ENCODE measurements around the gene AIFM2. TPM values are rescaled to one million over a fixed set of nuclear protein-coding genes. Genes with fewer than 3 reads are reported as not detected.

The AIFM2 gene
- total RNA-seq, 4 donors from 2014 or later = 6.3 to 8.2 (median 7.0) TPM

- DNase-seq (ENCODE audit: low spot score in 2 of 2) = peak in 1 of 2 donors; percentile 45
- TF ChIP-seq CTCF (IDR thresholded peaks at IDR 0.05) (no peak), POLR2A (IDR thresholded peaks at IDR 0.05) (no peak)
- 0 to 1% methylated on average over 28 of the region's 40 CpGs for WGBS, 2 donors
- peak overlapping the region; percentile 67 for H3K4me3 ChIP-seq (ENCODE audit: low read depth, poor library complexity, severe bottlenecking)
- intact Hi-C loops (cut with DNase I; ENCODE audit: low total_unique reads) = no loop called here
Measured at GRCh38 chr10:70169649-70170364, 37.2 kb upstream of the AIFM2 start.

DNA sequence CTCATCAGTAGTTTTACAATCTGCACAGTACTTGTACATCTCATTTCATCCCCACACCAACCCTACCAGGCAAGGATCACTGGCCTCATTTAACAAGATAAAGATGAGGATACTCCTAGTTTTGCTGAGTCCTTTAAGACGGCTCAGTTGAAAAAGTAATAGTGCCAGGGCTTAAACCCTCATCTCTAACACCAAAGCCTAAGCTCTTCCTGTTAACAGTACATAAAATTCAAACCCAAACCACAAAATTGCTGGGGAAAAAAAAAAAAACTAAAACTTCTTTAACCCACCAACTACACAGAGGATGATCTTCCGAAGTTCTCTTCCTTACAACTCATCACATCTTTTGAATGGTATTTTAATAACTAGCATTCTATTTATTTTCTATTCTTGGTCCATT lies 36.4 kb upstream of the AIFM2 start:
- TF ChIP-seq CTCF (IDR thresholded peaks at IDR 0.05) = no peak
- TF ChIP-seq POLR2A (IDR thresholded peaks at IDR 0.05) = no peak
- no peak for DNase-seq (ENCODE audit: low spot score in 2 of 2)
- WGBS, 2 donors = 22% methylated on average over 2 of the region's 2 CpGs
- intact Hi-C loops (cut with DNase I; ENCODE audit: low total_unique reads) = no loop called here
- peak overlapping the region; percentile 67 for H3K4me3 ChIP-seq (ENCODE audit: low read depth, poor library complexity, severe bottlenecking)

GRCh38 chr10:70167246-70167645 lies 34.6 kb upstream of the AIFM2 start:
- DNase-seq (ENCODE audit: low spot score in 2 of 2) = no peak
- TF ChIP-seq CTCF (IDR thresholded peaks at IDR 0.05) (no peak), POLR2A (IDR thresholded peaks at IDR 0.05) (no peak)
- WGBS, 2 donors = 69 to 75% methylated on average over 7 of the region's 7 CpGs
- H3K4me3 ChIP-seq (ENCODE audit: low read depth, poor library complexity, severe bottlenecking) = no peak overlapping the region
- intact Hi-C loops (cut with DNase I; ENCODE audit: low total_unique reads) = no loop called here

DNA sequence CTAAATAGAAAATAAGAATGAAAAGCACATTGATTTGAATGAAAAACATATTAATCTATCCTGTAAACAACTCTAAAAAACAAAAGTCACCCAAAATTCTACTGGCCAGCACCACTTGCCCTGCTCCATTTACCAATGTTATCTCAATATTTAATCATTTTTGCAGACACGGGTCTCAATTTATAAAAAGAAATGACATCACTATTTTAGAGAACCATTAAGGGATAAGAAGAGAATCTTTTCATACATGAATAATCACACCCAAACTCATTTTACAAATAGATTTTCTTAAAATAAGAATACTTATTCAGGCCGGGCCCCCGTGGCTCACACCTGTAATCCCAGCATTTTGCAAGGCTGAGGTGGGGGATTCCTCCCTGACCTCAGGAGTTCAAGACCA lies 33.8 kb upstream of the AIFM2 start:
- TF ChIP-seq CTCF (IDR thresholded peaks at IDR 0.05) (no peak), POLR2A (IDR thresholded peaks at IDR 0.05) (no peak)
- WGBS, 2 donors = 67 to 75% methylated on average over 3 of the region's 3 CpGs
- intact Hi-C loops (cut with DNase I; ENCODE audit: low total_unique reads) = no loop called here
- no peak for DNase-seq (ENCODE audit: low spot score in 2 of 2)
- no peak overlapping the region for H3K4me3 ChIP-seq (ENCODE audit: low read depth, poor library complexity, severe bottlenecking)

DNA sequence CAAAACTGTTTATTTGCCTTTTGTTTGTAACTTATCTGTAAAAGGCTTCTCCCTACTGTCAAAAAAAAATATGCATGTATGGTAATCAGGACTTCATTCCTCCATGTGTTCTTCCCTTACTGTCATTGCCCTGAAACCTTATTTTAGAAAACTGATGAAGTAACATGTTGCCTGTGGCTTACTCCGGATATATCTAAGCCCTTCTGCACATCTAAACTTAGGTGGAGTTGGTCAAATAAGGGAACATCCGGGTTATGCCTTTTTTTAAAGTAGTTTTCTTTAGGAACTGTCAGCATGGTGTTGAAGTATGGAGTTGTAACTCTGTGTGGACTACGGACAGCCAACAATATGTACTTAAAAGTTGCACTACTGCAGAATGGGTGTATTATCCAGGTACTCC lies 31.5 kb upstream of the AIFM2 start:
- WGBS, 2 donors = 59 to 76% methylated on average over 3 of the region's 3 CpGs
- TF ChIP-seq POLR2A (IDR thresholded peaks at IDR 0.05) (no peak), CTCF (IDR thresholded peaks at IDR 0.05) (no peak)
- no peak for DNase-seq (ENCODE audit: low spot score in 2 of 2)
- intact Hi-C loops (cut with DNase I; ENCODE audit: low total_unique reads) = no loop called here
- no peak overlapping the region for H3K4me3 ChIP-seq (ENCODE audit: low read depth, poor library complexity, severe bottlenecking)

GRCh38 chr10:70163448-70163847 lies 30.8 kb upstream of the AIFM2 start:
- H3K4me3 ChIP-seq (ENCODE audit: low read depth, poor library complexity, severe bottlenecking) = no peak overlapping the region
- intact Hi-C loops (cut with DNase I; ENCODE audit: low total_unique reads) = no loop called here
- 95% methylated on average over 4 of the region's 4 CpGs for WGBS, 2 donors
- no peak for DNase-seq (ENCODE audit: low spot score in 2 of 2)
- no peak for TF ChIP-seq CTCF (IDR thresholded peaks at IDR 0.05)
- no peak for TF ChIP-seq POLR2A (IDR thresholded peaks at IDR 0.05)

All from lower leg skin (tissue), 4 donors.